ENCODE measurements around the gene TNFAIP2. TPM values are rescaled to one million over a fixed set of nuclear protein-coding genes. Genes with fewer than 3 reads are reported as not detected.

The TNFAIP2 gene
- polyA plus RNA-seq, 3 donors: 29.9 to 42.4 (median 34.5) TPM

DNA sequence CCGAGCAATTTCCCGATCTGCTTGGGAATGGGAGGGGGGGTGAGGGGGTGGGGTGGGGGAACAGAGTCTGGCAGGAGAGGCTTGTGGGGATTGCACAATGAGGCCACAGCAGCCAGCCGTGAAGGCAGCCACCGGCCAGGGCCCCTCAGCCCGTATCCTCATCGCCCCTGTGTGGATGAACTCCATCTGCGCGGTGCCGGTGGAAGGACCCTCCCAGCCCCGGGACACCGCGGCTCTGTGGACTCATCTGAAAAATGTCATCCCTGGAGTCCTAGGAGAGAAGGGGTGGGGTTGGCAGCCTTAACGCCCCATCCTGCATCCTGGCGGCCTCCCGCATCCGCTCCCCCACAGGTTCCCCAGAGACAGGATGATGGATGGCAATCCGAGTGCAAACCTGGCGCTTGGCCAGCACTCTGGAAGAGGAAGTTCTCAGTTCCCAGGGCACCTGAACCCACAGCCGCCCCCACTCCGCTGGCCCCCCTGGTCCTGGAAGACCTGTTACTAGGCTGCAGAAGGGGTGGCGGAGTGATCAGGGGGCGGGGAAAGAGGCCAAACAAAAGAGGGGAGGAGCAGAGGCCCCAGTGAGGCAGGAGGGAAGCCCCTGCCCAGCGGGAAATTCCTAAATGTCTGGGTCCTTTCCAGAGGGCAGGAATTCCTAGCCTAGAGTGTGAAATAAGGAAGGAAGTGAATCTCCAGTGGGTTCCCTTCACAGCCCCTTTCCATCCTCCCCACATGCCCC is 1.2 kb upstream of the TNFAIP2 start:
- DNase-seq: peak; percentile 94

DNA sequence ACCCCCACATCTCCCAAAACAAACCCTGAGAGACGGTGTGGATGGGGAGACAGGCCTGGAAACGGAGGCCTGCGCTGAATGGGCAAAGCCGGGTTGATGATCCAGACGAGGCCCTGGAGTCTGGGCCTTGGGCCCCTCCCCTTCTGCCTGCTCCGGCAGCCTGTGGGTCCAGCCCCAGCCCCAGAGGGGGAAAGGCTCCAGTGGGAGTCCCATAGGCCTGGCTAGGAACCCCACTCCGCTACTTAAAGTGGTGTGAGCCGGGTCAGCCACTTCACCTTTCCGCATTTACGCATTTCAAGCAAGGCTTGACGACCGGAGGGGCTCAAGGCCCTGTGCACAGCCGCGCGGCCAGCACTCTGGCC is 695 bp upstream of the TNFAIP2 start:
- no peak for DNase-seq

DNA sequence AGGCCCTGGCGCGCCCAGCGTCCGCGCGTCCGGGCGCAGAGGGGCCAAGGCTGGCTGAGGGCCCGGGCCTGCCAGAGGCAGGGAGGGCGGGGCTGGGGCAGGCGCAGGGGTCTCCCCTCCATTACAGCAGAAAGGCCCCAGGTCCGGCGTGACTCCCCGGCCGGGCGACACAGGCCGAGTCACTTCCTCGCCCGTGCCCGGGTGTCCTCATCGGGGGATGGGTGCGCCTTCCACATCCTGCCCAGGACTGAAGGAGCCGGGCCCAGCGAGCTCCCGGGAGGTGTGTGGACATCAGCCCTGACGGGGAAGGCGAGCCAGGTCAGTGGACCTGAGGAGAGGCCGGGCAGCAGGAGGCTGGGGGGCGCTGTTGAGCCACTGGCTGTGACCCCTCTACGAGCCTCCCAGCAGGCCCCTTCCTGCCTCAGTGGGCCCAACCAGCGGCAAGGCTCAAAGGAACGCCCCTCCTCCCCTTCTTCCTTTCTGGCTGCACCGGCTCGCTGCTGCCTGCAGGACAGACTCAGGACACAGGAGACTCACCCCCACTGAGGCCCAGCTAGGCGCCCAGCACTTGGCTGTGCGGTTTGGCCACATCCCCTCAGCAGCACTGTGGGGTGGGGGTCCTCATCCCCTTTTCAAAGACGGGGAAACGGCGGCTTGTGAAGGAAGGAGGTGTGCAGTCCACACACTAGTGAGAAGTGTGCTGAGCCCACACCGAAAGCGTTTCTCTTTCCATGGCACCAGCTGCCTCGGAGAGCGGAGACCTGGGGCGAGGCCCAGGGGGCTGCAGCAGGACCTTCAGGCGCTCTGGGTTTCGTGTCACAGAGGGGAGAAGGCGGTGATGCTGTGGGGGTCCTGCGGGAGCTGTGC is 606 bp downstream of the TNFAIP2 start:
- DNase-seq: no peak

- DNase-seq: no peak
Observed at GRCh38 chr14:103124501-103125001, 1.3 kb downstream of the TNFAIP2 start.

- DNase-seq: no peak
Observed at GRCh38 chr14:103125098-103126070, 2.1 kb downstream of the TNFAIP2 start.

- no peak for DNase-seq
Observed at GRCh38 chr14:103126088-103126872, 3.0 kb downstream of the TNFAIP2 start.

DNA sequence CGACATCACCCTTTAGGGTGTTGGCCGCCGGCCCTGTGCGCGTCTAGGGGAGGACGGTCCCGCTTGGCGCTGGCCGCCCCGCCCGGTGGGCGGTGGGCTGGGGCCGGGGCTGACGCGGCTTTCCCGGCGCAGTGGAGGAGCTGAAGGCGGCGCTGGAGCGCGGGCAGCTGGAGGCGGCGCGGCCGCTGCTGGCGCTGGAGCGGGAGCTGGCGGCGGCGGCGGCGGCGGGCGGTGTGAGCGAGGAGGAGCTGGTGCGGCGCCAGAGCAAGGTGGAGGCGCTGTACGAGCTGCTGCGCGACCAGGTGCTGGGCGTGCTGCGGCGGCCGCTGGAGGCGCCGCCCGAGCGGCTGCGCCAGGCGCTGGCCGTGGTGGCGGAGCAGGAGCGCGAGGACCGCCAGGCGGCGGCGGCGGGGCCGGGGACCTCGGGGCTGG is 3.6 kb downstream of the TNFAIP2 start:
- DNase-seq: peak; percentile 71

DNA sequence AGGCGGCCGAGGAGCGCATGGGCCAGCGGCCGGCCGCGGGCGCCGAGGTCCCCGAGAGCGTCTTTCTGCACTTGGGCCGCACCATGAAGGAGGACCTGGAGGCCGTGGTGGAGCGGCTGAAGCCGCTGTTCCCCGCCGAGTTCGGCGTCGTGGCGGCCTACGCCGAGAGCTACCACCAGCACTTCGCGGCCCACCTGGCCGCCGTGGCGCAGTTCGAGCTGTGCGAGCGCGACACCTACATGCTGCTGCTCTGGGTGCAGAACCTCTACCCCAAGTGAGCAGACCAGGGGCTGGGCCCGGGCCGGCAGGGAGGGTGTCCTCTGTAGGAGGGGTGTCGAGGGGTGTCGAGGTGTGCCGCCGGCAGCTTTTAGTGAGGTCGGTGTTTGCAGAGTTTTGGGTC is 4.1 kb downstream of the TNFAIP2 start:
- DNase-seq: no peak

DNA sequence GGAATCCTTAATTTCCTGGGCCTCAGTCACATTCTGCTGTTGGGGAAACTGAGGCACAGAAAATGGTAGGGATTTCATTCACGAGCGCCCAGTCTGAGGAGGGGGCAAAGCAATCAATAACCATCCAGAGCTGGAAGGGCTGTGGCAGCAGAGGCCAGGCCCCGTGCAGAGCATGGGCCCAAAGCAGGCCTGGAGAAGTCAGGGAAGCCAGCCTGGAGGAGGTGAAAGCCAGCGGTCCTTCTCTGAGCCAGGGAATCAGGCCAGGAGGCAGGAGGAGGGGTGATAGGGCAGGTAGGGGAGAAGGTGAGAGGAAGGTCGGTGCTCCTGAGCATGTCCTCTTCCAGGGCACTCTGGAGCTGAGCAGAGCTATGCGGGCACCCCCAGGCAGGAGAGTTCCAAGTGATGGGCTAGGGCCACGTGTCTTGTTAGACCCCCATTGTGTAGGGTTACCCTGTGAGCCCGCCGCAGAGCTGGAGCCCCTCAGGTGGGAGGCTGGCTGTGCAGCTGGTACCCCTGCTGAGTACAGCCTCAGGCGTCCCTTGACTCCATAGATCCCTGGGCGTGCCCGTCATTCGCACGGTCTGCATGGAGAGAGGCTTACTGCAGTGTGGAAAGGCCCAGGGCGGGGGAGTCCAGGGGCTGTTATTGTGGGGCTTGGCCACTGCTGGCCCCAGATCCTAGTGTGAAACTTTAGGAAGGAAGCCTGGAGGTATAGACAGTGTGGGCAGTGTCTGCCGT is 4.8 kb downstream of the TNFAIP2 start:
- DNase-seq: no peak

GRCh38 chr14:103128631-103129300 is 5.5 kb downstream of the TNFAIP2 start:
- no peak for DNase-seq

GRCh38 chr14:103129301-103130016 is 6.2 kb downstream of the TNFAIP2 start:
- no peak for DNase-seq

GRCh38 chr14:103130017-103130764 is 6.9 kb downstream of the TNFAIP2 start:
- no peak for DNase-seq

- peak; percentile 72 for DNase-seq
Observed at GRCh38 chr14:103130965-103131364, 7.7 kb downstream of the TNFAIP2 start.

DNA sequence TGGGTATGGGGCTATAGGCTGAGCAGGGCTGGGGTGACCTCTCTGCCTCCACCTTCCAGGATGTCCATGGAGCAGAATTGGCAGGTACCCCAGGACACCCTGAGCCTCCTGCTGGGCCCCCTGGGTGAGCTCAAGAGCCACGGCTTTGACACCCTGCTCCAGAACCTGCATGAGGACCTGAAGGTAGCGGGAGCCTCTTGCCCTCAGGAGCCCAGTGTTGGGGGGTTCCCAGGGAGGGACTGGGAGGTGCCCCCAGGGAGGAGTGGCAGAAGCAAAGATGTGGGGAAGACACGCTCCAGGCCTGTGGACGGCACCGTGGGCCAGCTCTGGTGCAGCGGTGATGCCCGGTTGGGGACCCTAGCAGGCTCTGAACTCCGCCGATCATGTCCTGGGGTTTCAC is 8.3 kb downstream of the TNFAIP2 start:
- no peak for DNase-seq

GRCh38 chr14:103132381-103133209 is 9.3 kb downstream of the TNFAIP2 start:
- DNase-seq: no peak

- no peak for DNase-seq
Observed at GRCh38 chr14:103133210-103134140, 10.2 kb downstream of the TNFAIP2 start.

All from renal pelvis (tissue), 4 donors.